Left hindlimb (tissue), 1 donor: ENCODE results near the gene SLC25A26.

Source experiments
- DNase-seq: peaks from one replicate; pipeline ENCODE4 v3.0.0-alpha.2; 2018

Gene SLC25A26

GRCh38 chr3:66338927-66339326 lies 118.1 kb downstream of the SLC25A26 start:
- DNase-seq, result no peak

GRCh38 chr3:66342717-66343356 lies 122.0 kb downstream of the SLC25A26 start:
- no peak for DNase-seq

- DNase-seq, result no peak
Observed at GRCh38 chr3:66344391-66344811, 123.6 kb downstream of the SLC25A26 start.

- no peak for DNase-seq
Observed at GRCh38 chr3:66344848-66345578, 124.2 kb downstream of the SLC25A26 start.

- DNase-seq, result no peak
Observed at GRCh38 chr3:66348704-66349103, 127.9 kb downstream of the SLC25A26 start.

- no peak for DNase-seq
Observed at GRCh38 chr3:66350601-66351000, 129.8 kb downstream of the SLC25A26 start.

- DNase-seq, result no peak
Observed at GRCh38 chr3:66353039-66353438, 132.2 kb downstream of the SLC25A26 start.

- no peak for DNase-seq
Observed at GRCh38 chr3:66353530-66353929, 132.7 kb downstream of the SLC25A26 start.

- DNase-seq, result no peak
Observed at GRCh38 chr3:66354001-66354400, 133.2 kb downstream of the SLC25A26 start.

GRCh38 chr3:66355394-66355793 lies 134.6 kb downstream of the SLC25A26 start:
- DNase-seq, result no peak

- no peak for DNase-seq
Observed at GRCh38 chr3:66355997-66356396, 135.2 kb downstream of the SLC25A26 start.

GRCh38 chr3:66361356-66361755 lies 140.6 kb downstream of the SLC25A26 start:
- DNase-seq, result no peak

GRCh38 chr3:66362541-66362941 lies 141.7 kb downstream of the SLC25A26 start:
- peak; percentile 65 for DNase-seq

GRCh38 chr3:66363148-66363547 lies 142.3 kb downstream of the SLC25A26 start:
- no peak for DNase-seq

GRCh38 chr3:66365080-66365479 lies 144.3 kb downstream of the SLC25A26 start:
- DNase-seq, result no peak

- DNase-seq, result no peak
Observed at GRCh38 chr3:66366747-66367146, 145.9 kb downstream of the SLC25A26 start.

GRCh38 chr3:66367979-66368378 lies 147.2 kb downstream of the SLC25A26 start:
- DNase-seq, result no peak

- DNase-seq, result no peak
Observed at GRCh38 chr3:66370179-66370578, 149.4 kb downstream of the SLC25A26 start.

- no peak for DNase-seq
Observed at GRCh38 chr3:66371432-66371831, 150.6 kb downstream of the SLC25A26 start.

GRCh38 chr3:66372681-66373350 lies 152.0 kb downstream of the SLC25A26 start:
- DNase-seq, result no peak

GRCh38 chr3:66376568-66376967 lies 155.8 kb downstream of the SLC25A26 start:
- no peak for DNase-seq

- DNase-seq, result no peak
Observed at GRCh38 chr3:66377800-66378199, 157.0 kb downstream of the SLC25A26 start.

GRCh38 chr3:66378256-66378655 lies 157.5 kb downstream of the SLC25A26 start:
- DNase-seq, result no peak

- no peak for DNase-seq
Observed at GRCh38 chr3:66379565-66379964, 158.8 kb downstream of the SLC25A26 start.
